HEK293 (cell line): ENCODE measurements around the gene NSL1.
A peak's percentile ranks its signal among the peaks of the same experiment; 100 is the strongest.

Experiments used
- CTCF ChIA-PET: fragments of 350-600 bp; formaldehyde crosslinking; extraction: SDS; loops from one replicate; lab custom pipeline; 2021; ENCODE audit warnings: antibody characterized with exemption; lab: Yijun Ruan, JAX
- POLR2A ChIA-PET: fragments of 300-600 bp; formaldehyde crosslinking; extraction: SDS; loops from one replicate; lab custom pipeline; 2020; ENCODE audit warnings: antibody characterized with exemption, inconsistent platforms; lab: Yijun Ruan, JAX
- H3K27ac ChIP-seq: fragments of 200-500 bp; sonication (Bioruptor generic); 2 replicates; pipeline ENCODE4 v1.5.1; 2014; ENCODE audit warnings: low read depth, low read length, control low read depth, inconsistent platforms; ENCODE audit errors: extremely low read depth
- H3K36me3 ChIP-seq, 2 experiments: fragments of 200-500 bp in 1 of 2; sonication (Bioruptor generic) in 1 of 2; 1 replicate in 1 of 2; 2 replicates in 1 of 2; pipeline ENCODE4 v1.5.1; 2014 to 2017; ENCODE audit warnings: inconsistent platforms in 2 of 2, low read length in 2 of 2; ENCODE audit not compliant: control insufficient read depth in 2 of 2, insufficient read depth in 1 of 2
- H3K4me1 ChIP-seq: fragments of 200-500 bp; sonication (Bioruptor generic); 2 replicates; pipeline ENCODE4 v1.5.1; 2014; ENCODE audit warnings: mild to moderate bottlenecking, low read length, inconsistent platforms; ENCODE audit not compliant: control insufficient read depth, insufficient read depth
- H3K4me3 ChIP-seq: 2 replicates; pipeline ENCODE4 v1.5.1; 2011; ENCODE audit warnings: low read depth, mild to moderate bottlenecking, control low read depth, low read length, moderate library complexity
- H3K9me3 ChIP-seq: fragments of 200-500 bp; sonication (Bioruptor generic); 2 replicates; pipeline ENCODE4 v1.5.1; 2014; ENCODE audit warnings: low read depth, low read length, inconsistent platforms; ENCODE audit not compliant: control insufficient read depth, insufficient read depth
- CTCF ChIP-seq: fragments of 450-650 bp; formaldehyde crosslinking; IDR thresholded peaks from 2 replicates; pipeline ENCODE4 v1.5.1; 2016; ENCODE audit warnings: missing biosample characterization, missing genetic modification characterization
- GFI1B ChIP-seq: fragments of 450-650 bp; formaldehyde crosslinking; IDR thresholded peaks from 2 replicates; pipeline ENCODE4 v1.5.1; 2016; ENCODE audit warnings: missing biosample characterization, missing genetic modification characterization
- GLIS1 ChIP-seq: fragments of 450-650 bp; formaldehyde crosslinking; IDR thresholded peaks from 2 replicates; pipeline ENCODE4 v1.5.1; 2016; ENCODE audit warnings: missing biosample characterization, missing genetic modification characterization
- OSR2 ChIP-seq: fragments of 450-650 bp; formaldehyde crosslinking; IDR thresholded peaks from 2 replicates; pipeline ENCODE4 v1.5.1; 2016; ENCODE audit warnings: missing biosample characterization, missing genetic modification characterization
- ZFHX2 ChIP-seq: fragments of 450-650 bp; formaldehyde crosslinking; conservative IDR thresholded peaks from 2 replicates; pipeline ENCODE4 v1.5.1; 2016; ENCODE audit warnings: missing biosample characterization, missing genetic modification characterization
- ZIC2 ChIP-seq: fragments of 450-650 bp; formaldehyde crosslinking; IDR thresholded peaks from 2 replicates; pipeline ENCODE4 v1.5.1; 2016; ENCODE audit warnings: missing biosample characterization, missing genetic modification characterization
- ZNF10 ChIP-seq: fragments of 450-650 bp; formaldehyde crosslinking; IDR thresholded peaks from 2 replicates; pipeline ENCODE4 v1.5.1; 2017; ENCODE audit warnings: missing biosample characterization, missing genetic modification characterization
- ZNF146 ChIP-seq: fragments of 450-650 bp; formaldehyde crosslinking; IDR thresholded peaks from 2 replicates; pipeline ENCODE4 v1.5.1; 2016; ENCODE audit warnings: missing biosample characterization, missing genetic modification characterization
- ZNF184 ChIP-seq: fragments of 450-650 bp; IDR thresholded peaks from 2 replicates; pipeline ENCODE4 v1.5.1; 2018; ENCODE audit warnings: missing biosample characterization, mild to moderate bottlenecking, missing genetic modification characterization
- ZNF221 ChIP-seq: fragments of 450-650 bp; formaldehyde crosslinking; IDR thresholded peaks from 2 replicates; pipeline ENCODE4 v1.5.1; 2017; ENCODE audit warnings: missing biosample characterization, missing genetic modification characterization, borderline replicate concordance
- ZNF394 ChIP-seq: fragments of 450-650 bp; formaldehyde crosslinking; IDR thresholded peaks from 2 replicates; pipeline ENCODE4 v1.5.1; 2016; ENCODE audit warnings: missing biosample characterization, missing genetic modification characterization, mild to moderate bottlenecking, moderate library complexity, borderline replicate concordance
- ZNF423 ChIP-seq: fragments of 450-650 bp; formaldehyde crosslinking; IDR thresholded peaks from 2 replicates; pipeline ENCODE4 v1.5.1; 2016; ENCODE audit warnings: missing biosample characterization, missing genetic modification characterization
- ZNF600 ChIP-seq: fragments of 450-650 bp; formaldehyde crosslinking; IDR thresholded peaks from 2 replicates; pipeline ENCODE4 v1.5.1; 2016; ENCODE audit warnings: missing biosample characterization, missing genetic modification characterization
- ZNF677 ChIP-seq: fragments of 450-650 bp; IDR thresholded peaks from 2 replicates; pipeline ENCODE4 v1.5.0; 2018; ENCODE audit warnings: missing biosample characterization, mild to moderate bottlenecking, missing genetic modification characterization, moderate library complexity
- ZNF843 ChIP-seq: fragments of 450-650 bp; formaldehyde crosslinking; IDR thresholded peaks from 2 replicates; pipeline ENCODE4 v1.5.1; 2016; ENCODE audit warnings: missing biosample characterization, missing genetic modification characterization
- ZSCAN16 ChIP-seq: fragments of 450-650 bp; formaldehyde crosslinking; IDR thresholded peaks from 2 replicates; pipeline ENCODE4 v1.5.1; 2016; ENCODE audit warnings: missing biosample characterization, missing genetic modification characterization

Gene NSL1

GRCh38 chr1:212754193-212754592 is 37.4 kb downstream of the NSL1 start (continued):
- TF ChIP-seq GFI1B (tag by site-specific recombination) (no peak), ZNF843 (no peak), ZNF394 (tag by site-specific recombination) (no peak), ZNF184 (tag by site-specific recombination) (no peak)

GRCh38 chr1:212753749-212754148 is 37.8 kb downstream of the NSL1 start:
- POLR2A ChIA-PET = no interaction called here
- Histone ChIP-seq H3K27ac (no peak overlapping the region), H3K4me3 (no peak overlapping the region), H3K36me3 (peaks cover 6 to 7% of the 10 kb centered on the region in 2 experiments), H3K9me3 (no peaks in the 10 kb centered on the region), H3K4me1 (no peaks in the 10 kb centered on the region)
- TF ChIP-seq GLIS1 (tag by site-specific recombination) (no peak), ZNF423 (tag by site-specific recombination) (no peak), ZIC2 (no peak), OSR2 (tag by site-specific recombination) (no peak), ZNF221 (tag by site-specific recombination) (no peak)
- CTCF ChIA-PET = interaction anchor here (0.6 to 1.8 kb wide), 4 partner anchors 9 to 241 kb away, joined by 3 to 7 read pairs (median 4); no protein-coding TSS in a partner anchor

GRCh38 chr1:212752934-212753497 is 38.6 kb downstream of the NSL1 start:
- Histone ChIP-seq H3K9me3 (no peaks in the 10 kb centered on the region), H3K4me1 (no peaks in the 10 kb centered on the region), H3K36me3 (peaks cover 6 to 7% of the 10 kb centered on the region in 2 experiments), H3K27ac (no peak overlapping the region), H3K4me3 (no peak overlapping the region)
- ChIA-PET CTCF (interaction anchor here (1.7 to 1.8 kb wide), 3 partner anchors 8 to 13 kb away, joined by 5 to 7 read pairs (median 5); no protein-coding TSS in a partner anchor), POLR2A (no interaction called here)
- TF ChIP-seq CTCF (tag by site-specific recombination) (no peak), ZNF600 (0 out of 2 replicates have a peak, but pooled peaks have one; percentile 16)

- no peak overlapping the region for H3K27ac ChIP-seq
- POLR2A ChIA-PET = interaction anchor here (0.7 kb wide), 1 partner anchor 271 kb away, joined by 4 read pairs; no protein-coding TSS in a partner anchor
- H3K4me3 ChIP-seq = no peak overlapping the region
- H3K9me3 ChIP-seq = no peaks in the 10 kb centered on the region
- H3K4me1 ChIP-seq = no peaks in the 10 kb centered on the region
- TF ChIP-seq ZSCAN16 (no peak), ZNF10 (tag by site-specific recombination) (no peak), ZNF146 (tag by site-specific recombination) (no peak), ZNF677 (tag by site-specific recombination) (no peak), ZFHX2 (tag by site-specific recombination) (no peak)
- peaks cover under 1 to 7% of the 10 kb centered on the region in 2 experiments for H3K36me3 ChIP-seq
- CTCF ChIA-PET = interaction anchor here (0.6 to 5.7 kb wide), 7 partner anchors 7 to 275 kb away, joined by 3 to 73 read pairs (median 5); no protein-coding TSS in a partner anchor
Measured at GRCh38 chr1:212752252-212752933, 39.2 kb downstream of the NSL1 start.
